Natural killer cell (primary cell): ENCODE measurements around the gene LUZP2. TPM values are rescaled to one million over a fixed set of nuclear protein-coding genes. Genes with fewer than 3 reads are reported as not detected.

Experiments used
- ATAC-seq, 3 donors: fragments of 150-1000 bp in 2 of 3; fragments of 200-7000 bp in 1 of 3; cut with Tn5 transposase; 1 replicate in 1 of 3; 2 replicates in 2 of 3; pipeline ENCODE4 v1.10.0; 2021; ENCODE audit warnings: mild to moderate bottlenecking in 2 of 3, moderate library complexity in 2 of 3
- DNase-seq, 2 donors: peaks; one replicate each; pipeline versions ENCODE4 v3.0.0 to v3.0.0-alpha.2; 2013 to 2021; ENCODE audit warnings: mixed read lengths in 1 of 2
- H3K27ac ChIP-seq: one replicate; pipeline ENCODE4 v1.5.1; 2013; ENCODE audit warnings: mild to moderate bottlenecking, low read length
- H3K27me3 ChIP-seq: one replicate; pipeline ENCODE4 v1.6.1; 2013; ENCODE audit warnings: low read length; ENCODE audit not compliant: control insufficient read depth, insufficient read depth
- H3K36me3 ChIP-seq: one replicate; pipeline ENCODE4 v1.6.1; 2013; ENCODE audit warnings: low read length; ENCODE audit not compliant: control insufficient read depth, insufficient read depth
- H3K4me1 ChIP-seq: one replicate; pipeline ENCODE4 v1.6.1; 2013; ENCODE audit warnings: low read length; ENCODE audit not compliant: control insufficient read depth, insufficient read depth
- H3K4me3 ChIP-seq: one replicate; pipeline ENCODE4 v1.5.1; 2013; ENCODE audit warnings: low read length
- H3K9me3 ChIP-seq: one replicate; pipeline ENCODE4 v1.6.1; 2013; ENCODE audit warnings: low read length; ENCODE audit not compliant: control insufficient read depth, insufficient read depth
- H3K27ac Mint-ChIP-seq, 2 donors: one replicate each; pipeline ENCODE4 v1.8.0; 2022; ENCODE audit warnings: mild to moderate bottlenecking in 2 of 2, mixed read lengths in 2 of 2, moderate library complexity in 1 of 2
- H3K27me3 Mint-ChIP-seq, 2 donors: one replicate each; pipeline ENCODE4 v1.8.0; 2022; ENCODE audit warnings: low read depth in 2 of 2, mixed read lengths in 2 of 2
- H3K36me3 Mint-ChIP-seq: one replicate; pipeline ENCODE4 v1.8.0; 2022; ENCODE audit warnings: mixed read lengths
- H3K4me1 Mint-ChIP-seq, 2 donors: one replicate each; pipeline ENCODE4 v1.8.0; 2022; ENCODE audit warnings: mixed read lengths in 2 of 2
- H3K4me3 Mint-ChIP-seq: one replicate; pipeline ENCODE4 v1.8.0; 2022; ENCODE audit warnings: mild to moderate bottlenecking, moderate library complexity, mixed read lengths
- H3K9me3 Mint-ChIP-seq, 2 donors: one replicate each; pipeline ENCODE4 v1.8.0; 2022; ENCODE audit warnings: mixed read lengths in 2 of 2
- CTCF ChIP-seq: fragments of 200-600 bp; IDR thresholded peaks from one replicate; pipeline ENCODE4 v1.8.0; 2022; ENCODE audit warnings: antibody characterized with exemption
- WGBS: methylation state at CpG from one replicate; pipeline ENCODE4 v1.1.7; 2013; ENCODE audit warnings: missing lambda C conversion rate; ENCODE audit not compliant: insufficient coverage; 5-methylcytosine and 5-hydroxymethylcytosine counted together
- intact Hi-C: fragments of 100-400 bp; cut with micrococcal nuclease; formaldehyde crosslinking; loops from one replicate; pipeline ENCODE4 v1.14.2; 2022
- total RNA-seq, 4 donors: library from RNA; stranded (reverse); fragments of 120-200 nt in 1 of 4; gene quantifications; one replicate each; pipeline versions ENCODE4 v1.2.3 to v1.2.4, GENCODE V29; 2013 to 2022

Gene LUZP2
- total RNA-seq, 3 donors from 2014 or later (not counting 1 experiment from before 2014, with no cell fraction given) = not detected

GRCh38 chr11:24516638-24517037 lies 19.8 kb downstream of the LUZP2 start:
- H3K27me3 ChIP-seq = no peaks in the 10 kb centered on the region
- no peaks in the 10 kb centered on the region for H3K4me1 Mint-ChIP-seq
- H3K9me3 Mint-ChIP-seq = peaks cover 0 to 5% of the 10 kb centered on the region in 2 donors
- no peak overlapping the region for H3K4me3 ChIP-seq
- H3K27me3 Mint-ChIP-seq = no peaks in the 10 kb centered on the region
- no peak for ATAC-seq
- H3K9me3 ChIP-seq = no peaks in the 10 kb centered on the region
- no peaks in the 10 kb centered on the region for H3K36me3 ChIP-seq
- H3K27ac ChIP-seq = no peak overlapping the region
- TF ChIP-seq CTCF = no peak
- H3K27ac Mint-ChIP-seq = no peak overlapping the region
- DNase-seq = no peak
- H3K4me1 ChIP-seq = no peaks in the 10 kb centered on the region
- no peaks in the 10 kb centered on the region for H3K36me3 Mint-ChIP-seq
- intact Hi-C loops = no loop called here
- no peak overlapping the region for H3K4me3 Mint-ChIP-seq

GRCh38 chr11:24521601-24522000 lies 24.7 kb downstream of the LUZP2 start:
- Mint-ChIP-seq H3K27ac (no peak overlapping the region), H3K36me3 (no peaks in the 10 kb centered on the region), H3K9me3 (peaks cover 0 to 2% of the 10 kb centered on the region in 2 donors), H3K27me3 (no peaks in the 10 kb centered on the region), H3K4me1 (no peaks in the 10 kb centered on the region), H3K4me3 (no peak overlapping the region)
- no peaks in the 10 kb centered on the region for H3K36me3 ChIP-seq
- DNase-seq (no peak), ATAC-seq (no peak)
- H3K27ac ChIP-seq = no peak overlapping the region
- intact Hi-C loops = no loop called here
- H3K4me1 ChIP-seq = no peaks in the 10 kb centered on the region
- H3K4me3 ChIP-seq = no peak overlapping the region
- no peaks in the 10 kb centered on the region for H3K9me3 ChIP-seq
- H3K27me3 ChIP-seq = no peaks in the 10 kb centered on the region
- TF ChIP-seq CTCF = no peak
- WGBS = 94% methylated on average over 5 of the region's 5 CpGs

- Mint-ChIP-seq H3K36me3 (no peaks in the 10 kb centered on the region), H3K4me3 (no peak overlapping the region), H3K27me3 (no peaks in the 10 kb centered on the region), H3K27ac (no peak overlapping the region), H3K9me3 (peaks cover 0 to 2% of the 10 kb centered on the region in 2 donors), H3K4me1 (no peaks in the 10 kb centered on the region)
- no peaks in the 10 kb centered on the region for H3K4me1 ChIP-seq
- no peaks in the 10 kb centered on the region for H3K27me3 ChIP-seq
- H3K36me3 ChIP-seq = no peaks in the 10 kb centered on the region
- H3K9me3 ChIP-seq = no peaks in the 10 kb centered on the region
- 84% methylated on average over 2 of the region's 3 CpGs for WGBS
- TF ChIP-seq CTCF = no peak
- intact Hi-C loops = no loop called here
- ATAC-seq (no peak), DNase-seq (no peak)
- H3K27ac ChIP-seq = no peak overlapping the region
- no peak overlapping the region for H3K4me3 ChIP-seq
Observed at GRCh38 chr11:24524156-24524555, 27.3 kb downstream of the LUZP2 start.

GRCh38 chr11:24531528-24531927 lies 34.7 kb downstream of the LUZP2 start:
- no peaks in the 10 kb centered on the region for H3K4me1 ChIP-seq
- no peak overlapping the region for H3K27ac ChIP-seq
- WGBS = 43% methylated on average over 3 of the region's 3 CpGs
- no peaks in the 10 kb centered on the region for H3K4me1 Mint-ChIP-seq
- H3K4me3 Mint-ChIP-seq = no peak overlapping the region
- H3K36me3 Mint-ChIP-seq = no peaks in the 10 kb centered on the region
- no peaks in the 10 kb centered on the region for H3K27me3 ChIP-seq
- no peak overlapping the region for H3K4me3 ChIP-seq
- H3K27me3 Mint-ChIP-seq = no peaks in the 10 kb centered on the region
- ATAC-seq = no peak
- no peak for TF ChIP-seq CTCF
- H3K9me3 ChIP-seq = no peaks in the 10 kb centered on the region
- no peak overlapping the region for H3K27ac Mint-ChIP-seq
- intact Hi-C loops = no loop called here
- DNase-seq = no peak
- H3K36me3 ChIP-seq = no peaks in the 10 kb centered on the region
- H3K9me3 Mint-ChIP-seq = peaks cover 0 to 6% of the 10 kb centered on the region in 2 donors
